Measurements from ENCODE around the gene EDA.

DNA sequence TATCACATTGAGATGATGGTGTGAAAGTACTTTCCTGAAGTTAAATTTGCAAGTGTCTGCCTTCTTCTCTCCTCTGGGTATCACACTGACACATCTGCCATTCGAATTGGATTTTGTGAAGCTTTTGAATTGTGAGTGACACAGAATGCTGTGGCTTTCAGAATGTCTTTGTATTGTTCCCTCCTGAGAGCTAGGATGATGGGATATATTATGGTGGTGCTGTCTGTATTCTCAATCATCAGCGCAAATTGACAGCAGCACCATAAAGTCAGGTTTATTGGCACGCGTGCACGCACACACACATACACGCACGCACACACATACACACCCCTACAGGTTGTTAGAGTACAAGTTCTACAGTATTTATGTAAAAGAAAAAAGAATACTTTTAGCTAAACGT is 290.5 kb downstream of the EDA start:
- TF ChIP-seq, protein P1, sequence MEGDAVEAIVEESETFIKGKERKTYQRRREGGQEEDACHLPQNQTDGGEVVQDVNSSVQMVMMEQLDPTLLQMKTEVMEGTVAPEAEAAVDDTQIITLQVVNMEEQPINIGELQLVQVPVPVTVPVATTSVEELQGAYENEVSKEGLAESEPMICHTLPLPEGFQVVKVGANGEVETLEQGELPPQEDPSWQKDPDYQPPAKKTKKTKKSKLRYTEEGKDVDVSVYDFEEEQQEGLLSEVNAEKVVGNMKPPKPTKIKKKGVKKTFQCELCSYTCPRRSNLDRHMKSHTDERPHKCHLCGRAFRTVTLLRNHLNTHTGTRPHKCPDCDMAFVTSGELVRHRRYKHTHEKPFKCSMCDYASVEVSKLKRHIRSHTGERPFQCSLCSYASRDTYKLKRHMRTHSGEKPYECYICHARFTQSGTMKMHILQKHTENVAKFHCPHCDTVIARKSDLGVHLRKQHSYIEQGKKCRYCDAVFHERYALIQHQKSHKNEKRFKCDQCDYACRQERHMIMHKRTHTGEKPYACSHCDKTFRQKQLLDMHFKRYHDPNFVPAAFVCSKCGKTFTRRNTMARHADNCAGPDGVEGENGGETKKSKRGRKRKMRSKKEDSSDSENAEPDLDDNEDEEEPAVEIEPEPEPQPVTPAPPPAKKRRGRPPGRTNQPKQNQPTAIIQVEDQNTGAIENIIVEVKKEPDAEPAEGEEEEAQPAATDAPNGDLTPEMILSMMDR (IDR thresholded peaks at IDR 0.05; ENCODE audit: low read length): no peak
- TF ChIP-seq EZH2 (optimal IDR thresholded peaks at IDR 0.05; ENCODE audit: low read depth, low read length) (no peak), EZH2phosphoT487 (IDR thresholded peaks at IDR 0.05; ENCODE audit: low read length) (no peak)
